CD4-positive, alpha-beta T cell treated with Interleukin-15 for 1 hour (primary cell): ENCODE results near the gene AUH.
A peak's percentile ranks its signal among the peaks of the same experiment; 100 is the strongest.

Experiments
- DNase-seq: peaks from one replicate; pipeline ENCODE4 v3.0.0-alpha.2; 2020

Gene AUH

DNA sequence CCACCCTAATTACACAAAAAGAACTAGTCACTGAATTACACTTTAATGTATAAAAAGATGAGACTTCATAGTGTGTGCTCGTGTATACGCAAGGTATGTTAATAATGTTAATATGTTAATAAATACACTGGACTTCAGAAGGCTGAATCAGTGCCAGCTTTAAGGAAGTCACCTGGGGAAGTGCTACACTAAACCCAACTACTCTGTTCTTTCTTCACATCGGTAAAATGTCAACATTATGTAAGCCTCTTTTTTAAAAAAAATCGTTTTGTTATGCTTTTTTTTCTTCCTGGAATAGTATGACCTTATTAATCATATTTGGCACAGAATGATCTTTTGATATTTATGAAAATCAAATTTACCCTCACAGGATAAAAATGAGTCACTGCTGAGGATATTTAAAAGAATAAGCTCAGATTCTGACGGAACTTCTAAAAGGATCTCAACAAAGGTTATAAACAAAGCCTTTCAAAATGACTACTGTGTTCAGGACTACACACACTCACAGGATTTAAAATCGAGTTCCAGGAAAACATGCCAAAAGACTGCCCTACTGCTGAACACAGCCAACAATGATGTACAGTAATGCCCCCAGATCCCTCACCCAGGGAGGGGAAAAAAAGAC, 75.9 kb downstream of the AUH start:
- no peak for DNase-seq

DNA sequence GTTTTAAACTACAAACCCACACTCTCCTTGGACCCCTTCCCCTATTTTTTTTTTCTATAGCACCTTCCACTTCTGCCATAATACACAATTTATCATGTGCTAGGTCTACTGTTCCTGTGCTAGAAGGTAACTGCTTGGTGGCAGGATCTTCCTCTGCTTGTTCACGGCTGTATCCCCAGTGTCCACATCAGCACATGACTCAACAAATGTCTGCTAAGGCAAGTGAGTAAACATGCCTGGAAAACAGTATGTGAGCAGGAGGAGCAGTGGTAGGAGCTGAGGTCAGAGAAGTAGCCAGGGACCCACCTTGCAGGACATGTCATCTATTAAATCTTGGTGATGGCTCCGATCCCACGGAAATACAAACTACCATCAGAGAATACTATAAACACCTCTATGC, 79.4 kb downstream of the AUH start:
- DNase-seq: no peak

DNA sequence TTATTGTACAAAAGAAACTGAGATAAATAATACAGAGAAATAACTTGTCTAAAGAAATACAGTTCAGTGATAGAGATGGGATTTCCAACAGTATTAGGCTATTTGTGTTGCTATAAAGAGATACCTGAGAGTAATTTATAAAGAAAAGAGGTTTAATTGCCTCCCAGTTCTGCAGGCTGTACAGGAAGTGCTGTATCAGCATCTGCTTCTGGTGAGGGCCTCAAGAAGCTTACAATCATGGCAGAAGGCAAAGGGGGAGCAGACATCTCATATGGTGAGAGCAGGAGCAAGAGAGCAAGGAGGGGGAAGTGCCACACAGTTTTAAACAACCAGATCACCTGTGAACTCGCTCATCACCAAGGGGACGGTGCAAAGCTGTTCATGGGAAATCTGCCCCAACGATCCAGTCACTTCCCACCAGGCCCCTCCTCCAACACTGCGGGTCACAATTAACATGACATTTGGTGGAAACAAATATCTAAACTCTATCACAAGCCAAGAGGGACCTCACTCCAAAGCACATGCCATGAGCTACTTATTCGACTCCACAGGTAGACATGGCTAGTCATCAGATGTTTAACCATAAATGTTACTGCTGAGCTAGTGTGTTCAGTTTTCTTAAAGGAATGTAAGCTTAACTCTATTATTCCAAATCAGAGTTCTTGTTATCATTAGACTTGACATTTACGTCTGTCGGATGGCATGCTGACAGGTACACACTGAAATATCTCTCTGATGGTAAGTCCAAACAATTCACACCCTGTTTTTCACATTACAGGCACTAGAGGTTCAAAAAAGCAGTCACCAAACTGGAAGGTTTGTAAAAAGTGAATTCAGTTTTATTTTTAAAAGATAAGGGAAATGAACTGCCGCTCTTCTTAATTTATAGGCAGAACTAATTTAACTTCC, 82.2 kb downstream of the AUH start:
- DNase-seq: no peak

- DNase-seq: no peak
These were observed 85.2 kb downstream of the AUH start for GRCh38 chr9:91276513-91276912.

DNA sequence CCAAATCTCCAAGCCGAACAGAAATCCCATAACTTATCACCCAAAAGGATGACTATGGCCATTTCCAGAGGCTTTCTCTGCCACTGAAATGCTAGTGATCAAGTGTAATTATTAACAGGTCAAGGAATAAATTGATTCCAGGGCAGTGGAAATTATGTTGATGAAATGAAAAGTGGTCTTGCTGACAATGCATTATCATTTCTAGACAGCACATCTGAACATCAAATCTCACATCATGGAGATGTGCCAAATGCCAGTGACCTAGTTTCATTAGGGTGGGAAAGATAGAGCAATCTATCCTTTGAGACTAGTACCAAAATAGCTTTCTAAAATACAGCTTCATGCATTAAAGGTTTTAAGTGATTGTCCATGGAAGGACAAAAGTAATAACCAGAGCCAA, 86.1 kb downstream of the AUH start:
- DNase-seq: no peak

GRCh38 chr9:91274949-91275492, 86.7 kb downstream of the AUH start:
- DNase-seq: no peak

DNA sequence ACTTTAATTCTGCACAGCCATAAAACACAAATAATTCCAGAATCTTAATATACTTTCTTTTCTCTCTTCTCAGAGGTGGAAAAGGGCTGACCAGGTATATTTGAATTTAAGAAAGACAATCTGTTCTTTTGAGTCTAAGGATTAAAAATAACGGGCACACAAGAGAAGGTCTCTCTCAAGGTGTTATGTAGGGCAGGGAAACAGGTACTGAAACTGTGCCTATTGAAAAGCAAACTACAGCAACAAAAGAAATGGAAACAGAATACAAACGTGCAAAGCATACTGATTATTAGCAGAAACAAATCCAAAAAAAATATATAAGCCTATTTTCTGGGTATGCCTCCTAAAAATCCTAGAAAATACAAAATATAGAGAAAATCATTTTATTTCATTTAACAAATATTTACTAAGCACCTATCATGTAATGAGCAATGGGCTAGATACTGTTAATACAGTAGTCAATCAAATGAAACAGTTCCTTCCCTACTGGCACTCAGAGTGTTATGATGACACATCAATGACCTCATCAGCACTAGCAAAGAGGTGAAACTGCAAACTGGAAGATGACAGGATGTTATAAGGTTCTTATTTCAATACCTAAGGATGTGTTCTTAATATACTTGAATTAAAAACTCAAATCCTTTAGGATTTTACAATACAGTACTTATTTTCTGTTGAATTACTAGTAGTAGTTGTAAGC, 87.7 kb downstream of the AUH start:
- DNase-seq: no peak

- no peak for DNase-seq
These were observed 90.6 kb downstream of the AUH start for GRCh38 chr9:91271156-91271555.

- DNase-seq: no peak
These were observed 91.7 kb downstream of the AUH start for GRCh38 chr9:91269907-91270491.

DNA sequence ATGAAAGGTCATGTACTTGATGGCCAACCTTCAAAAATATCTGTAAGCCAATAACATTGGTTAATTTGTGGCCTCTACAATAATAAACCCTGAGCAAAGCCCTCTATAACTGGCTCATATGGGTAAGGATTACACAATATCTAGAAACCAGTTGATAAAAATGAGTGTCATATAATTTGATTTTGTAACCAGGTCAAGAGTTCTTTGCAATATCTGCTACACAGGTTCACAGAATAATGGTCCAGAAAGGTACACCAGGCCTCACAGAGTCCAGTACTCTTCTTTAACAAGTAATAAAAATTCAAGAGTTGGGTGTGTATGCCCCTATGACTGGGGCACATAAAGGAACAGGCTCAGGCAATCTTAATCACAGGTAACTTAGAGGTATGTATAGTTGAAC, 95.3 kb downstream of the AUH start:
- DNase-seq: no peak

- no peak for DNase-seq
These were observed 96.2 kb downstream of the AUH start for GRCh38 chr9:91265514-91265913.

DNA sequence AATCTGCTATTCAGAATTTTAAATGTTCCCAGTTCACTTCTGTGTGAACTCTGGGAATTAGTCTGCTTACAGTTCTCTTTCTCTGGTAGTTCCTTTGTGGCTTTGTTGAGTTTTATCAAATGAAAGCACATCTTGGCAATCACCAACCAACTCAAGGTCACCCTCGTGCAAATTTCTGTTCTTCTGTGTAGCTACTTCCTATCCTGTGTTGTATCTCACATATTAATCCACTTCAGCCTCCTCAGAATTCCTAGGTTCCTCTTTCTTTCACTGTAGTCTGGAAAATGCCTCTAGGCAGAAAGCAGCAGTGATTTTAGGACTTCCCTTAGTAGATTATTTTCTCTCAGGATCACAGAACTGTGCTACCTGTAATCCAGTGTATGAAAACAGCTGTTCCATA, 100.3 kb downstream of the AUH start:
- DNase-seq: no peak

- DNase-seq: no peak
These were observed 102.6 kb downstream of the AUH start for GRCh38 chr9:91259162-91259561.

- no peak for DNase-seq
These were observed 103.3 kb downstream of the AUH start for GRCh38 chr9:91258451-91258850.

GRCh38 chr9:91256235-91256634, 105.5 kb downstream of the AUH start:
- DNase-seq: no peak

GRCh38 chr9:91255327-91255726, 106.4 kb downstream of the AUH start:
- DNase-seq: no peak

GRCh38 chr9:91253488-91253887, 108.2 kb downstream of the AUH start:
- DNase-seq: peak; percentile 21

DNA sequence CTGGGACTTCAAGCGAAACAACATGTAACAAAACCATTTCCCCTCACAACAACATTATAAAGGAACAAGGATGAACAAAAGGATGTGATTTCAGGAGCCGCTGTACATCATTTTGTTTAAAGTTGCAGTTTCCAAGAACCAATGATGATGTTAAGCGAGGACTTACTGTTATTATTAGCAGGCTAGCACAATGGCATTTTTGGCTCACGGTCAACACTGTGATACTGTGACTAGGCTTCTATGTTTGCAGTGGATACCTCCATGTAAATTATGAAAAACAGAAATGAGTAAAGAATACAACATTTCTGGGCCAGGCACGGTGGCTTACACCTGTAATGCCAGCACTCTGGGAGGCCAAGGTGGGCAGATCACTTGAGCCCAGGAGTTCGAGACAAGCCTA, 113.0 kb downstream of the AUH start:
- no peak for DNase-seq

DNA sequence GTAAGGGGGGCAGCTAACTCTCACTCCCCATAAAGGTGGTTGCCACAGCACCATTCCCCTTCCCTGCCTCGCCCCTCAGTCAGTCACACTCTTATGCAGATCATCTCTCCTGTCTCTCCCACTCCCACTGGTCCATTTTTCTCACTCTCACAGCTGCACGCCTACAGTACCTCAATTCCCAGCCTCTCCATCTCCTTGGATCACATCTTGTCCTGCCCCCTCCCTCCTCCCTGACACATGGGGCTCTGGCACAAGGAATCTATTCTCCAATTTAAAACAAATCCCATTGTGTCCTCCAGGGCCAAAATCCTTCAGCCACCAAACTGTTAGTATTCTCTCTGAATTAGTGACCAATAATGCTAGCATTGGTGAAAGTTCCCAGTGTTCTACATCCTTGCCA, 114.4 kb downstream of the AUH start:
- no peak for DNase-seq

GRCh38 chr9:91246846-91247245, 114.9 kb downstream of the AUH start:
- DNase-seq: no peak

DNA sequence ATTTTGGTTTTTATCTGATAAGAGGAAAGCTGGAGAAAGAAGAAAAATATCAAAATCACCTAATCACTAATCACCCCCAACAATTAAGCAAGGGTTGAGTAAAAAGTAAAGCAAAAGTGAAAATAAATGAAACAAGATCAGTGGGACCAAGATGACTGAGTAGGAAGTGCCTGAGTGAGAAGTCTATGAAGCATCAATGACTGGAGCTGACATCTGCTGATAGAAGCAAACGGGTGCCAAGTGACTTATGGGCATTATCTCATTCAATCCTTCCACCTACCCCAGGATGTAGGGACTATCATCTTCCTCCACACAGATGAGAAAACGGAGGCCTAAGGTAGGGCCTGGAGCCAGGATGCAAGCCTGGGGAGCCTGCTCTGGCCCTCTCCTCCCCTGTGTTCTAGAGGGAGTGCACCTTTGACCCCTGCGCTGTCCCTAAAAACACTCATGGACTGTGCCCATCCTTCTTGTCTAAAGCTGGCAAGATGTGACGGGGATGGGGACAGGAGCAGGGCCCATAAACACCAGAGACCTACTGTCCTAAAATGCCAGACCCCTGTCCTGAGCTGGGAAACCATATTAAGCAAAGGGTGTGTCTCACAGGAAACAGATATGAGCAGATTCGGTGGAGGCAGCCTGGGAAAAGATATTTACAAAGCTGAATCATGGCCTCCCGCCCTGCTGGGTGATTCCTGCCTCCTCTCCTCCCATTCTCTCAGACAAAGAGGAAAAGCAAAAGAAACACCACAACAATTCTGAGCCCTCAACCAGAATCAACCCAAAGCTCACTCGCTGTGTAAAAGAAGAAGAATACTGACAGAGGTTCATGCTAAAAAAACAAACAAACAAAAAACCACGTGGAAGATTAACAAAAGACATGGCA, 116.0 kb downstream of the AUH start:
- DNase-seq: no peak

DNA sequence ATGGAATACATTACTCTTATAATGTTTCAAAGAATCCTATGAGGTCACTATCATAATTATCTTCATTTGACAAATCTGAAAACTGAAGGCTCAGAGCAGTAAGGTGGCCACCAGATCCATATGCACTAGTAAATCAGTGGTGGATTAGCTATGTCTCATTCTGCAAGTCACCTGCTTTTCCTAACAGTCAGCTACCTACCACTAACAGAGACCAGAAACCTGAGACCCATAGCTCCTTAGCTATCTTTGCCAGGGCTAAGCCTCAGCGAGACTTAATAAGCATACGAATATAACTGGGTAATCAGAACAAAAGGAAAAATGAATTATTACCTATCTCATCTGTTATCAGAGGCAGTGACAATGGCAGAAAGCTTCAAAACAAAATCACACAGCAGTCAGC, 118.7 kb downstream of the AUH start:
- no peak for DNase-seq
